Panc1 (cell line): ENCODE data around the gene NUDCD2.
A peak's percentile ranks its signal among the peaks of the same experiment; 100 is the strongest.

Experiments used
- POLR2AphosphoS5 ChIP-seq: IDR thresholded peaks from 2 replicates; pipeline ENCODE4 v1.6.1; 2012; ENCODE audit warnings: mild to moderate bottlenecking, low read depth, low read length, moderate library complexity
- TCF7L2 ChIP-seq: IDR thresholded peaks from 2 replicates; pipeline ENCODE4 v1.6.1; 2011; ENCODE audit warnings: mild to moderate bottlenecking, low read depth, low read length, inconsistent platforms
- TF ChIP-seq, protein P1 (sequence below): fragments of 450-650 bp; IDR thresholded peaks from 2 replicates; pipeline ENCODE4 v1.5.1; 2017; ENCODE audit warnings: mild to moderate bottlenecking

DNA sequence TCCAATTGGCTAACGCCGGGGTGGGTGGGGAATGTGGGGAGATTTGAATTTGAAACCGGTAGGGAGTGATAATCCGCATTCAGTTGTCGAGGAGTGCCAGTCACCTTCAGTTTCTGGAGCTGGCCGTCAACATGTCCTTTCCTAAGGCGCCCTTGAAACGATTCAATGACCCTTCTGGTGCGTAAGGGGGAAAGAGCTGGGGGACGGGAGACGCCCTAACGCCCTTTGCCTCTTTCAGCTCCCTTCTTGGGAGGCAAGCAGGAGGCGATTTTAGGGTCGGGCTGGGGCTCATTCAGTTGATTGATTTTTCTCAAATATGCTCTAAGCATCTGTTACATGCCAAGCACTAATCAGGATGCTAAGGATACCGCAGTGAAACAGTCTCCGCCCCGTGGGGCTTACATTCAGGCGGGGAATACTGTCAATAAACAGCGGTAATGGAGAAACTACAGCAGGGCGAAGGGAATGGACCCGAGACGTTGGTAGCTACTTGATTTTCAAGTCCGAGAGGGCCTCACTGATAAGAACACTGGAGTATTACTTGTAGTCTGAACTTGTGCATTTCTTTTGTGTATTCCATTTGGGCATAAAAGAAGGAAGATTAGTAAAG lies 765 bp upstream of the NUDCD2 start, which contains the start of gene HMMR:
- TF ChIP-seq, protein P1, sequence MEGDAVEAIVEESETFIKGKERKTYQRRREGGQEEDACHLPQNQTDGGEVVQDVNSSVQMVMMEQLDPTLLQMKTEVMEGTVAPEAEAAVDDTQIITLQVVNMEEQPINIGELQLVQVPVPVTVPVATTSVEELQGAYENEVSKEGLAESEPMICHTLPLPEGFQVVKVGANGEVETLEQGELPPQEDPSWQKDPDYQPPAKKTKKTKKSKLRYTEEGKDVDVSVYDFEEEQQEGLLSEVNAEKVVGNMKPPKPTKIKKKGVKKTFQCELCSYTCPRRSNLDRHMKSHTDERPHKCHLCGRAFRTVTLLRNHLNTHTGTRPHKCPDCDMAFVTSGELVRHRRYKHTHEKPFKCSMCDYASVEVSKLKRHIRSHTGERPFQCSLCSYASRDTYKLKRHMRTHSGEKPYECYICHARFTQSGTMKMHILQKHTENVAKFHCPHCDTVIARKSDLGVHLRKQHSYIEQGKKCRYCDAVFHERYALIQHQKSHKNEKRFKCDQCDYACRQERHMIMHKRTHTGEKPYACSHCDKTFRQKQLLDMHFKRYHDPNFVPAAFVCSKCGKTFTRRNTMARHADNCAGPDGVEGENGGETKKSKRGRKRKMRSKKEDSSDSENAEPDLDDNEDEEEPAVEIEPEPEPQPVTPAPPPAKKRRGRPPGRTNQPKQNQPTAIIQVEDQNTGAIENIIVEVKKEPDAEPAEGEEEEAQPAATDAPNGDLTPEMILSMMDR, result no peak
- peak; percentile 87; the same call in 1 of the 2 replicates for TF ChIP-seq POLR2AphosphoS5
- no peak for TF ChIP-seq TCF7L2
